ENCODE results near the gene TMEM126A. TPM values are rescaled to one million over a fixed set of nuclear protein-coding genes. Genes with fewer than 3 reads are reported as not detected.
A peak's percentile ranks its signal among the peaks of the same experiment; 100 is the strongest.
"Not testable (repeated sequence)": the region's sequence is repeated elsewhere in the genome, so short reads cannot be mapped to it uniquely, and the experiment has no call there.

The TMEM126A gene
- total RNA-seq = 35.5 TPM

GRCh38 chr11:85647604-85648299 is at the start of gene TMEM126A:
Gene TMEM126A (plus strand): TSS chr11:85647967. CDS start chr11:85650256, 2,289 bp downstream.
- peaks cover 7 to 21% (median 15%) of the 10 kb centered on the region in 3 donors for H3K4me1 ChIP-seq (ENCODE audit: control insufficient read depth in 3 of 3, insufficient read depth in 3 of 3, low read length in 3 of 3)
- peaks cover 0 to 9% (median 7%) of the 10 kb centered on the region in 3 donors for H3K36me3 ChIP-seq (ENCODE audit: control insufficient read depth in 3 of 3, insufficient read depth in 3 of 3, low read length in 3 of 3)
- H3K9me3 ChIP-seq (ENCODE audit: control insufficient read depth in 3 of 3, low read length in 3 of 3) = no peaks in the 10 kb centered on the region
- no peaks in the 10 kb centered on the region for H3K27me3 ChIP-seq (ENCODE audit: control insufficient read depth in 3 of 3, insufficient read depth in 3 of 3, low read length in 3 of 3)
- H3K9ac ChIP-seq (ENCODE audit: low read depth in 1 of 3, low read length in 3 of 3) = peak within 1 kb of the TSS; percentile 84 to 92 (median 90)
- H3K4me3 ChIP-seq (ENCODE audit: low read length in 3 of 3) = peak within 1 kb of the TSS; percentile 92 to 94 (median 92)
- H3K27ac ChIP-seq (ENCODE audit: low read depth, low read length) = peak within 1 kb of the TSS; percentile 84

- H3K4me1 ChIP-seq (ENCODE audit: control insufficient read depth in 3 of 3, insufficient read depth in 3 of 3, low read length in 3 of 3) = no peaks in the 10 kb centered on the region
These were observed 48.7 kb upstream of the TMEM126A start for GRCh38 chr11:85599083-85599482.

GRCh38 chr11:85602526-85603213 is 45.1 kb upstream of the TMEM126A start:
- H3K27me3 ChIP-seq (ENCODE audit: control insufficient read depth in 3 of 3, insufficient read depth in 3 of 3, low read length in 3 of 3) = no peaks in the 10 kb centered on the region
- no peaks in the 10 kb centered on the region for H3K36me3 ChIP-seq (ENCODE audit: control insufficient read depth in 3 of 3, insufficient read depth in 3 of 3, low read length in 3 of 3)
- H3K9me3 ChIP-seq (ENCODE audit: control insufficient read depth in 3 of 3, low read length in 3 of 3) = no peaks in the 10 kb centered on the region
- no peaks in the 10 kb centered on the region for H3K4me1 ChIP-seq (ENCODE audit: control insufficient read depth in 3 of 3, insufficient read depth in 3 of 3, low read length in 3 of 3)
- no peak overlapping the region for H3K4me3 ChIP-seq (ENCODE audit: low read length in 3 of 3)
- no peak overlapping the region for H3K27ac ChIP-seq (ENCODE audit: low read depth, low read length)
- no peak overlapping the region for H3K9ac ChIP-seq (ENCODE audit: low read depth in 1 of 3, low read length in 3 of 3)

More at GRCh38 chr11:85599083-85599482, 48.7 kb upstream of the TMEM126A start:
- no peak overlapping the region for H3K4me3 ChIP-seq (ENCODE audit: low read length in 3 of 3)
- no peak overlapping the region for H3K9ac ChIP-seq (ENCODE audit: low read depth in 1 of 3, low read length in 3 of 3)
- H3K27me3 ChIP-seq (ENCODE audit: control insufficient read depth in 3 of 3, insufficient read depth in 3 of 3, low read length in 3 of 3) = no peaks in the 10 kb centered on the region
- H3K9me3 ChIP-seq (ENCODE audit: control insufficient read depth in 3 of 3, low read length in 3 of 3) = no peaks in the 10 kb centered on the region
- H3K27ac ChIP-seq (ENCODE audit: low read depth, low read length) = no peak overlapping the region
- H3K36me3 ChIP-seq (ENCODE audit: control insufficient read depth in 3 of 3, insufficient read depth in 3 of 3, low read length in 3 of 3) = no peaks in the 10 kb centered on the region

- H3K27me3 ChIP-seq (ENCODE audit: control insufficient read depth in 3 of 3, insufficient read depth in 3 of 3, low read length in 3 of 3) = no peaks in the 10 kb centered on the region
- no peaks in the 10 kb centered on the region for H3K9me3 ChIP-seq (ENCODE audit: control insufficient read depth in 3 of 3, low read length in 3 of 3)
- no peak overlapping the region for H3K4me3 ChIP-seq (ENCODE audit: low read length in 3 of 3)
- no peaks in the 10 kb centered on the region for H3K4me1 ChIP-seq (ENCODE audit: control insufficient read depth in 3 of 3, insufficient read depth in 3 of 3, low read length in 3 of 3)
- H3K9ac ChIP-seq (ENCODE audit: low read depth in 1 of 3, low read length in 3 of 3) = no peak overlapping the region
- H3K27ac ChIP-seq (ENCODE audit: low read depth, low read length) = no peak overlapping the region
- no peaks in the 10 kb centered on the region for H3K36me3 ChIP-seq (ENCODE audit: control insufficient read depth in 3 of 3, insufficient read depth in 3 of 3, low read length in 3 of 3)
These were observed 44.5 kb upstream of the TMEM126A start for GRCh38 chr11:85603220-85603619.

GRCh38 chr11:85606237-85606636 is 41.5 kb upstream of the TMEM126A start:
- H3K9ac ChIP-seq (ENCODE audit: low read depth in 1 of 3, low read length in 3 of 3); H3K4me3 ChIP-seq (ENCODE audit: low read length in 3 of 3); H3K4me1 ChIP-seq (ENCODE audit: control insufficient read depth in 3 of 3, insufficient read depth in 3 of 3, low read length in 3 of 3); H3K9me3 ChIP-seq (ENCODE audit: control insufficient read depth in 3 of 3, low read length in 3 of 3); H3K27me3 ChIP-seq (ENCODE audit: control insufficient read depth in 3 of 3, insufficient read depth in 3 of 3, low read length in 3 of 3); H3K27ac ChIP-seq (ENCODE audit: low read depth, low read length); H3K36me3 ChIP-seq (ENCODE audit: control insufficient read depth in 3 of 3, insufficient read depth in 3 of 3, low read length in 3 of 3): not testable (repeated sequence)

- not testable (repeated sequence) for H3K9ac ChIP-seq (ENCODE audit: low read depth in 1 of 3, low read length in 3 of 3); H3K36me3 ChIP-seq (ENCODE audit: control insufficient read depth in 3 of 3, insufficient read depth in 3 of 3, low read length in 3 of 3); H3K9me3 ChIP-seq (ENCODE audit: control insufficient read depth in 3 of 3, low read length in 3 of 3); H3K4me3 ChIP-seq (ENCODE audit: low read length in 3 of 3); H3K27me3 ChIP-seq (ENCODE audit: control insufficient read depth in 3 of 3, insufficient read depth in 3 of 3, low read length in 3 of 3); H3K4me1 ChIP-seq (ENCODE audit: control insufficient read depth in 3 of 3, insufficient read depth in 3 of 3, low read length in 3 of 3); H3K27ac ChIP-seq (ENCODE audit: low read depth, low read length)
These were observed 39.1 kb upstream of the TMEM126A start for GRCh38 chr11:85608621-85609020.

- H3K9ac ChIP-seq (ENCODE audit: low read depth in 1 of 3, low read length in 3 of 3); H3K27ac ChIP-seq (ENCODE audit: low read depth, low read length); H3K4me3 ChIP-seq (ENCODE audit: low read length in 3 of 3); H3K27me3 ChIP-seq (ENCODE audit: control insufficient read depth in 3 of 3, insufficient read depth in 3 of 3, low read length in 3 of 3); H3K36me3 ChIP-seq (ENCODE audit: control insufficient read depth in 3 of 3, insufficient read depth in 3 of 3, low read length in 3 of 3); H3K4me1 ChIP-seq (ENCODE audit: control insufficient read depth in 3 of 3, insufficient read depth in 3 of 3, low read length in 3 of 3); H3K9me3 ChIP-seq (ENCODE audit: control insufficient read depth in 3 of 3, low read length in 3 of 3): not testable (repeated sequence)
These were observed 38.5 kb upstream of the TMEM126A start for GRCh38 chr11:85609286-85609685.

- H3K36me3 ChIP-seq (ENCODE audit: control insufficient read depth in 3 of 3, insufficient read depth in 3 of 3, low read length in 3 of 3); H3K27me3 ChIP-seq (ENCODE audit: control insufficient read depth in 3 of 3, insufficient read depth in 3 of 3, low read length in 3 of 3); H3K9me3 ChIP-seq (ENCODE audit: control insufficient read depth in 3 of 3, low read length in 3 of 3); H3K4me1 ChIP-seq (ENCODE audit: control insufficient read depth in 3 of 3, insufficient read depth in 3 of 3, low read length in 3 of 3); H3K27ac ChIP-seq (ENCODE audit: low read depth, low read length); H3K9ac ChIP-seq (ENCODE audit: low read depth in 1 of 3, low read length in 3 of 3); H3K4me3 ChIP-seq (ENCODE audit: low read length in 3 of 3): not testable (repeated sequence)
These were observed 36.1 kb upstream of the TMEM126A start for GRCh38 chr11:85611643-85612042.

- H3K9ac ChIP-seq (ENCODE audit: low read depth in 1 of 3, low read length in 3 of 3) = no peak overlapping the region
- no peak overlapping the region for H3K27ac ChIP-seq (ENCODE audit: low read depth, low read length)
- no peaks in the 10 kb centered on the region for H3K4me1 ChIP-seq (ENCODE audit: control insufficient read depth in 3 of 3, insufficient read depth in 3 of 3, low read length in 3 of 3)
- H3K9me3 ChIP-seq (ENCODE audit: control insufficient read depth in 3 of 3, low read length in 3 of 3) = no peaks in the 10 kb centered on the region
- no peaks in the 10 kb centered on the region for H3K27me3 ChIP-seq (ENCODE audit: control insufficient read depth in 3 of 3, insufficient read depth in 3 of 3, low read length in 3 of 3)
- no peak overlapping the region for H3K4me3 ChIP-seq (ENCODE audit: low read length in 3 of 3)
- H3K36me3 ChIP-seq (ENCODE audit: control insufficient read depth in 3 of 3, insufficient read depth in 3 of 3, low read length in 3 of 3) = no peaks in the 10 kb centered on the region
These were observed 28.3 kb upstream of the TMEM126A start for GRCh38 chr11:85619499-85619898.

- H3K9me3 ChIP-seq (ENCODE audit: control insufficient read depth in 3 of 3, low read length in 3 of 3) = no peaks in the 10 kb centered on the region
- H3K36me3 ChIP-seq (ENCODE audit: control insufficient read depth in 3 of 3, insufficient read depth in 3 of 3, low read length in 3 of 3) = no peaks in the 10 kb centered on the region
- H3K9ac ChIP-seq (ENCODE audit: low read depth in 1 of 3, low read length in 3 of 3) = no peak overlapping the region
- peaks cover 0 to 1% (median 0%) of the 10 kb centered on the region in 3 donors for H3K4me1 ChIP-seq (ENCODE audit: control insufficient read depth in 3 of 3, insufficient read depth in 3 of 3, low read length in 3 of 3)
- H3K27me3 ChIP-seq (ENCODE audit: control insufficient read depth in 3 of 3, insufficient read depth in 3 of 3, low read length in 3 of 3) = no peaks in the 10 kb centered on the region
- H3K4me3 ChIP-seq (ENCODE audit: low read length in 3 of 3) = no peak overlapping the region
- no peak overlapping the region for H3K27ac ChIP-seq (ENCODE audit: low read depth, low read length)
These were observed 27.5 kb upstream of the TMEM126A start for GRCh38 chr11:85620256-85620655.
